H9 (cell line): ENCODE data around the gene TSC22D1. TPM values are rescaled to one million over a fixed set of nuclear protein-coding genes. Genes with fewer than 3 reads are reported as not detected.

ENCODE experiments used
- DNase-seq: peaks from one replicate; pipeline ENCODE4 v3.0.0-alpha.2; 2017
- H2AFZ ChIP-seq: one replicate; pipeline ENCODE4 v1.6.1; 2013; ENCODE audit warnings: mild to moderate bottlenecking, low read length, control low read depth, moderate library complexity
- H2AK5ac ChIP-seq: 2 replicates; pipeline ENCODE4 v1.6.1; 2013; ENCODE audit warnings: low read length, control low read depth, mixed read lengths; ENCODE audit not compliant: insufficient read length
- H2BK120ac ChIP-seq: one replicate; pipeline ENCODE4 v1.6.1; 2013; ENCODE audit warnings: low read depth, mild to moderate bottlenecking, low read length, control low read depth, inconsistent platforms; ENCODE audit not compliant: poor library complexity, severe bottlenecking
- H2BK12ac ChIP-seq: 2 replicates; pipeline ENCODE4 v1.6.1; 2013; ENCODE audit warnings: low read length, control low read depth, mixed read lengths, low read depth; ENCODE audit not compliant: insufficient read length
- H2BK15ac ChIP-seq: 2 replicates; pipeline ENCODE4 v1.6.1; 2013; ENCODE audit warnings: low read depth, low read length, control low read depth
- H2BK20ac ChIP-seq: one replicate; pipeline ENCODE4 v1.6.1; 2013; ENCODE audit warnings: low read depth, mild to moderate bottlenecking, low read length, control low read depth, inconsistent platforms; ENCODE audit not compliant: poor library complexity, severe bottlenecking
- H2BK5ac ChIP-seq: 2 replicates; pipeline ENCODE4 v1.6.1; 2013; ENCODE audit warnings: low read length, control low read depth, mixed read lengths; ENCODE audit not compliant: insufficient read length
- H3K14ac ChIP-seq: 2 replicates; pipeline ENCODE4 v1.6.1; 2013; ENCODE audit warnings: low read length, control low read depth; ENCODE audit not compliant: insufficient read depth
- H3K18ac ChIP-seq: 2 replicates; pipeline ENCODE4 v1.6.1; 2013; ENCODE audit warnings: low read depth, mild to moderate bottlenecking, mixed read lengths, low read length, control low read depth; ENCODE audit not compliant: insufficient read length
- H3K23ac ChIP-seq: 2 replicates; pipeline ENCODE4 v1.6.1; 2013; ENCODE audit warnings: low read length, control low read depth, mixed read lengths, low read depth; ENCODE audit not compliant: insufficient read length
- H3K23me2 ChIP-seq: 2 replicates; pipeline ENCODE4 v1.6.1; 2013; ENCODE audit warnings: low read depth, mild to moderate bottlenecking, mixed read lengths, low read length, control low read depth; ENCODE audit not compliant: insufficient read length, poor library complexity, severe bottlenecking
- H3K27ac ChIP-seq: 2 replicates; pipeline ENCODE4 v1.5.1; 2013; ENCODE audit warnings: low read length, control low read depth, mixed read lengths, low read depth; ENCODE audit not compliant: insufficient read length
- H3K27me3 ChIP-seq: 2 replicates; pipeline ENCODE4 v1.6.1; 2013; ENCODE audit warnings: low read length, control low read depth, inconsistent platforms; ENCODE audit not compliant: insufficient read depth
- H3K4ac ChIP-seq: 2 replicates; pipeline ENCODE4 v1.6.1; 2013; ENCODE audit warnings: low read depth, mild to moderate bottlenecking, control low read depth, inconsistent platforms, low read length, moderate library complexity
- H3K4me1 ChIP-seq: 2 replicates; pipeline ENCODE4 v1.6.1; 2013; ENCODE audit warnings: low read length, control low read depth, inconsistent platforms; ENCODE audit not compliant: insufficient read depth
- H3K4me2 ChIP-seq: 2 replicates; pipeline ENCODE4 v1.6.1; 2013; ENCODE audit warnings: low read length, control low read depth, mixed read lengths; ENCODE audit not compliant: insufficient read length, insufficient read depth
- H3K56ac ChIP-seq: 2 replicates; pipeline ENCODE4 v1.6.1; 2013; ENCODE audit warnings: low read depth, mild to moderate bottlenecking, mixed read lengths, low read length, control low read depth; ENCODE audit not compliant: insufficient read length
- H3K79me1 ChIP-seq: 2 replicates; pipeline ENCODE4 v1.6.1; 2013; ENCODE audit warnings: low read depth, mild to moderate bottlenecking, moderate library complexity, low read length, control low read depth, inconsistent platforms; ENCODE audit not compliant: insufficient read depth, poor library complexity, severe bottlenecking
- H3K79me2 ChIP-seq: 2 replicates; pipeline ENCODE4 v1.6.1; 2013; ENCODE audit warnings: low read length, control low read depth, inconsistent platforms; ENCODE audit not compliant: insufficient read depth
- H3K9ac ChIP-seq: 2 replicates; pipeline ENCODE4 v1.6.1; 2013; ENCODE audit warnings: low read length, control low read depth, mixed read lengths; ENCODE audit not compliant: insufficient read length; ENCODE audit errors: extremely low read depth
- H3K9me3 ChIP-seq: one replicate; pipeline ENCODE4 v1.6.1; 2013; ENCODE audit warnings: low read depth, low read length, inconsistent platforms; ENCODE audit not compliant: control insufficient read depth
- H3T11ph ChIP-seq: one replicate; pipeline ENCODE4 v1.6.1; 2013; ENCODE audit warnings: mild to moderate bottlenecking, low read length, control low read depth, inconsistent platforms
- H4K20me1 ChIP-seq: one replicate; pipeline ENCODE4 v1.6.1; 2013; ENCODE audit not compliant: control insufficient read depth, insufficient read length, insufficient read depth
- H4K5ac ChIP-seq: 2 replicates; pipeline ENCODE4 v1.6.1; 2013; ENCODE audit warnings: low read depth, mild to moderate bottlenecking, mixed read lengths, low read length, control low read depth; ENCODE audit not compliant: insufficient read length
- H4K8ac ChIP-seq: replicated peaks from 2 replicates; pipeline ENCODE4 v1.6.1; 2013; ENCODE audit warnings: low read length, control low read depth, mixed read lengths, low read depth; ENCODE audit not compliant: insufficient read length
- H4K91ac ChIP-seq: 2 replicates; pipeline ENCODE4 v1.6.1; 2013; ENCODE audit warnings: low read depth, mild to moderate bottlenecking, moderate library complexity, mixed read lengths, low read length, control low read depth; ENCODE audit not compliant: insufficient read length
- H3K27ac Mint-ChIP-seq, 3 experiments: 2 replicates in 2 of 3; 3 replicates in 1 of 3; pipeline ENCODE4 v1.8.0; 2020 to 2021; ENCODE audit warnings: mixed read lengths in 3 of 3, mild to moderate bottlenecking in 1 of 3, moderate library complexity in 1 of 3
- H3K27me3 Mint-ChIP-seq: 2 replicates; pipeline ENCODE4 v1.8.0; 2021; ENCODE audit warnings: low read depth, mild to moderate bottlenecking, moderate library complexity, mixed read lengths
- H3K36me3 Mint-ChIP-seq, 3 experiments: 2 replicates in 2 of 3; 3 replicates in 1 of 3; pipeline ENCODE4 v1.8.0; 2020 to 2021; ENCODE audit warnings: low read depth in 3 of 3, mixed read lengths in 3 of 3; ENCODE audit not compliant: insufficient read depth in 1 of 3
- H3K4me1 Mint-ChIP-seq, 2 experiments: 2 replicates each; pipeline ENCODE4 v1.8.0; 2020; ENCODE audit warnings: mixed read lengths in 2 of 2
- H3K4me3 Mint-ChIP-seq, 2 experiments: 2 replicates in 1 of 2; 3 replicates in 1 of 2; pipeline ENCODE4 v1.8.0; 2020 to 2021; ENCODE audit warnings: mild to moderate bottlenecking in 2 of 2, mixed read lengths in 2 of 2, moderate library complexity in 1 of 2
- H3K9me3 Mint-ChIP-seq, 2 experiments: 2 replicates in 1 of 2; 3 replicates in 1 of 2; pipeline ENCODE4 v1.8.0; 2020; ENCODE audit warnings: mild to moderate bottlenecking in 2 of 2, mixed read lengths in 2 of 2, moderate library complexity in 1 of 2
- CTCF ChIP-seq: fragments of 200-600 bp; sonication (generic); conservative IDR thresholded peaks from 3 replicates; pipeline ENCODE4 v1.8.0; 2021; ENCODE audit warnings: antibody characterized with exemption, mild to moderate bottlenecking
- WGBS: extraction: QIAGEN DNeasy Blood & Tissue Kit; methylation state at CpG from one replicate; pipeline ENCODE4 v1.1.7; 2013; ENCODE audit warnings: missing lambda C conversion rate, low lambda C conversion rate, mixed read lengths; ENCODE audit not compliant: insufficient read length; ENCODE audit errors: extremely low coverage; 5-methylcytosine and 5-hydroxymethylcytosine counted together
- total RNA-seq: library from RNA; stranded (reverse); gene quantifications from 2 replicates; pipeline ENCODE4 v1.2.1, GENCODE V29; 2021

The TSC22D1 gene
- total RNA-seq, 1 experiment from 2014 or later = 76.7 TPM

GRCh38 chr13:44423824-44424223 lies 152.3 kb downstream of the TSC22D1 start:
- no peak for DNase-seq
- H3K56ac ChIP-seq = no peak overlapping the region
- H3T11ph ChIP-seq = no peak overlapping the region
- no peak for TF ChIP-seq CTCF
- H4K20me1 ChIP-seq = no peaks in the 10 kb centered on the region
- no peak overlapping the region for H2BK5ac ChIP-seq
- H2BK20ac ChIP-seq = no peak overlapping the region
- H3K14ac ChIP-seq = no peak overlapping the region
- H3K4me2 ChIP-seq = no peak overlapping the region
- WGBS = no CpG with 5 or more reads among the region's 5 CpGs
- H2BK12ac ChIP-seq = no peak overlapping the region
- H3K9me3 Mint-ChIP-seq = peaks cover 3 to 8% of the 10 kb centered on the region in 2 experiments; a peak in 3 of 5 replicates
- no peak overlapping the region for H4K8ac ChIP-seq
- H3K4me3 Mint-ChIP-seq = no peak overlapping the region
- peaks cover 30% of the 10 kb centered on the region for H3K27me3 Mint-ChIP-seq
- no peak overlapping the region for H3K4ac ChIP-seq
- H3K18ac ChIP-seq = no peak overlapping the region
- H4K91ac ChIP-seq = no peak overlapping the region
- no peak overlapping the region for H3K23ac ChIP-seq
- H3K9ac ChIP-seq = no peak overlapping the region
- H3K23me2 ChIP-seq = no peaks in the 10 kb centered on the region
- H3K79me1 ChIP-seq = no peaks in the 10 kb centered on the region
- H3K27ac Mint-ChIP-seq = no peak overlapping the region; a peak in 1 of 7 replicates
- H3K79me2 ChIP-seq = no peaks in the 10 kb centered on the region
- no peak overlapping the region for H4K5ac ChIP-seq
- peaks cover 0 to 5% (median 4%) of the 10 kb centered on the region in 3 experiments; a peak in 5 of 7 replicates for H3K36me3 Mint-ChIP-seq
- peaks cover 14 to 21% of the 10 kb centered on the region in 2 experiments for H3K4me1 Mint-ChIP-seq
- H2BK15ac ChIP-seq = no peak overlapping the region
- no peak overlapping the region for H2BK120ac ChIP-seq
- H2AFZ ChIP-seq = no peak overlapping the region
- no peak overlapping the region for H2AK5ac ChIP-seq
- no peak overlapping the region for H3K27ac ChIP-seq
- no peaks in the 10 kb centered on the region for H3K27me3 ChIP-seq
- no peaks in the 10 kb centered on the region for H3K9me3 ChIP-seq
- H3K4me1 ChIP-seq = no peaks in the 10 kb centered on the region
